GM21390 (cell line): ENCODE results near the gene RAB37.
A peak's percentile ranks its signal among the peaks of the same experiment; 100 is the strongest.

Source experiments
- ATAC-seq: cut with Tn5 transposase; IDR thresholded peaks from one replicate; pipeline ENCODE4 v1.9.1; 2021; ENCODE audit not compliant: unreplicated experiment

The RAB37 gene

GRCh38 chr17:74728033-74728701, 8.9 kb upstream of the RAB37 start:
- no peak for ATAC-seq

- no peak for ATAC-seq
Measured at GRCh38 chr17:74728702-74729075, 8.4 kb upstream of the RAB37 start.

- no peak for ATAC-seq
Measured at GRCh38 chr17:74729368-74729767, 7.7 kb upstream of the RAB37 start.

GRCh38 chr17:74729866-74730265, 7.2 kb upstream of the RAB37 start:
- ATAC-seq, result no peak

GRCh38 chr17:74730491-74731346, 6.3 kb upstream of the RAB37 start:
- ATAC-seq, result no peak

- ATAC-seq, result no peak
Measured at GRCh38 chr17:74731347-74731605, 5.8 kb upstream of the RAB37 start.

- ATAC-seq, result no peak
Measured at GRCh38 chr17:74732042-74732867, 4.8 kb upstream of the RAB37 start.

GRCh38 chr17:74733365-74734122, 3.5 kb upstream of the RAB37 start:
- no peak for ATAC-seq

- no peak for ATAC-seq
Measured at GRCh38 chr17:74734256-74734655, 2.8 kb upstream of the RAB37 start.

- ATAC-seq, result no peak
Measured at GRCh38 chr17:74737299-74738050, 419 bp downstream of the RAB37 start.

- ATAC-seq, result peak; percentile 49
Measured at GRCh38 chr17:74738051-74738996, 1.3 kb downstream of the RAB37 start.

- no peak for ATAC-seq
Measured at GRCh38 chr17:74739227-74739831, 2.3 kb downstream of the RAB37 start.

GRCh38 chr17:74740173-74740572, 3.1 kb downstream of the RAB37 start:
- no peak for ATAC-seq

- ATAC-seq, result no peak
Measured at GRCh38 chr17:74740641-74741387, 3.8 kb downstream of the RAB37 start.

- ATAC-seq, result peak; percentile 39
Measured at GRCh38 chr17:74742153-74742515, 5.1 kb downstream of the RAB37 start.

GRCh38 chr17:74742978-74743545, 6.0 kb downstream of the RAB37 start:
- ATAC-seq, result no peak

- ATAC-seq, result no peak
Measured at GRCh38 chr17:74743755-74744154, 6.7 kb downstream of the RAB37 start.

- no peak for ATAC-seq
Measured at GRCh38 chr17:74744349-74744713, 7.3 kb downstream of the RAB37 start.
